ENCODE results near the gene SEMA3F.

The SEMA3F gene

GRCh38 chr3:50154840-50155490, at the start of gene SEMA3F:
Gene SEMA3F (plus strand): TSS chr3:50155324. CDS start chr3:50159623, 4,299 bp downstream.
- DNase-seq, result peak; percentile 34 to 51

GRCh38 chr3:50111757-50112156, 43.4 kb upstream of the SEMA3F start:
- no peak for DNase-seq

- DNase-seq, result no peak
Measured at GRCh38 chr3:50112462-50112861, 42.7 kb upstream of the SEMA3F start.

GRCh38 chr3:50117120-50117519, 38.0 kb upstream of the SEMA3F start:
- DNase-seq, result no peak

GRCh38 chr3:50118237-50118636, 36.9 kb upstream of the SEMA3F start:
- no peak for DNase-seq

GRCh38 chr3:50119786-50120185, 35.3 kb upstream of the SEMA3F start:
- DNase-seq, result no peak

GRCh38 chr3:50120364-50121071, 34.6 kb upstream of the SEMA3F start:
- DNase-seq, result no peak

- peak; percentile 71 to 72 for DNase-seq
Measured at GRCh38 chr3:50121072-50122032, 33.8 kb upstream of the SEMA3F start.

GRCh38 chr3:50122071-50122470, 33.1 kb upstream of the SEMA3F start:
- DNase-seq, result no peak

GRCh38 chr3:50122661-50123391, 32.3 kb upstream of the SEMA3F start:
- DNase-seq, result no peak

GRCh38 chr3:50123394-50124051, 31.6 kb upstream of the SEMA3F start:
- no peak for DNase-seq

- DNase-seq, result no peak
Measured at GRCh38 chr3:50124052-50124799, 30.9 kb upstream of the SEMA3F start.

- DNase-seq, result no peak
Measured at GRCh38 chr3:50124800-50125178, 30.3 kb upstream of the SEMA3F start.

GRCh38 chr3:50125541-50126286, 29.4 kb upstream of the SEMA3F start:
- DNase-seq, result no peak

- no peak for DNase-seq
Measured at GRCh38 chr3:50126287-50127211, 28.6 kb upstream of the SEMA3F start.

- DNase-seq, result no peak
Measured at GRCh38 chr3:50127251-50127691, 27.9 kb upstream of the SEMA3F start.

- DNase-seq, result no peak
Measured at GRCh38 chr3:50128001-50128400, 27.1 kb upstream of the SEMA3F start.

GRCh38 chr3:50130436-50130835, 24.7 kb upstream of the SEMA3F start:
- no peak for DNase-seq
